PC-9 (cell line): ENCODE measurements around the gene BTLA. TPM values are rescaled to one million over a fixed set of nuclear protein-coding genes. Genes with fewer than 3 reads are reported as not detected.

Source experiments
- BruUV-seq: library from RNA; stranded (reverse); fragments of 400-500 nt; replicated peaks from 2 replicates; lab custom pipeline; 2021; lab: Mats Ljungman, UMichigan
- CTCF ChIA-PET: fragments of 300-600 bp; sonication (Branson Sonifier 250); formaldehyde crosslinking; loops from one replicate; lab custom pipeline; 2022; ENCODE audit warnings: antibody characterized with exemption; lab: Charles Lee
- POLR2A ChIA-PET: fragments of 300-600 bp; sonication (Branson Sonifier 250); formaldehyde crosslinking; loops from one replicate; lab custom pipeline; 2022; ENCODE audit warnings: antibody characterized with exemption; ENCODE audit not compliant: unreplicated experiment; lab: Charles Lee
- DNase-seq, 2 experiments: peaks; one replicate each; pipeline versions ENCODE4 v3.0.0 to v3.0.0-alpha.2; 2015 to 2022; ENCODE audit warnings: mixed read lengths in 1 of 2
- H2AFZ ChIP-seq: fragments of 200-600 bp; sonication (generic); 2 replicates; pipeline ENCODE4 v1.8.1; 2017; ENCODE audit warnings: antibody characterized with exemption
- H3F3A ChIP-seq: fragments of 200-600 bp; sonication (generic); 2 replicates; pipeline ENCODE4 v1.8.1; 2017; ENCODE audit warnings: antibody characterized with exemption, mild to moderate bottlenecking, low read depth; ENCODE audit not compliant: insufficient read depth
- H3K27ac ChIP-seq: fragments of 200-600 bp; sonication (generic); 2 replicates; pipeline ENCODE4 v1.6.1; 2016; ENCODE audit warnings: mixed run types
- H3K27me3 ChIP-seq: fragments of 200-600 bp; sonication (generic); 2 replicates; pipeline ENCODE4 v1.6.1; 2016; ENCODE audit warnings: low read depth, mixed run types; ENCODE audit not compliant: insufficient read depth
- H3K36me3 ChIP-seq: fragments of 200-600 bp; sonication (generic); 2 replicates; pipeline ENCODE4 v1.6.1; 2016; ENCODE audit warnings: low read depth, mixed run types
- H3K4me1 ChIP-seq: fragments of 200-600 bp; sonication (generic); replicated peaks from 2 replicates; pipeline ENCODE4 v1.6.1; 2016; ENCODE audit warnings: mixed run types; ENCODE audit not compliant: insufficient read depth
- H3K4me2 ChIP-seq: fragments of 200-600 bp; sonication (generic); 2 replicates; pipeline ENCODE4 v1.6.1; 2017; ENCODE audit warnings: mixed run types
- H3K4me3 ChIP-seq: fragments of 200-600 bp; sonication (generic); 2 replicates; pipeline ENCODE4 v1.6.1; 2016; ENCODE audit warnings: mixed run types
- H3K79me2 ChIP-seq: fragments of 200-600 bp; sonication (generic); 2 replicates; pipeline ENCODE4 v1.6.1; 2017; ENCODE audit warnings: low read depth, mixed run types
- H3K9me2 ChIP-seq: fragments of 200-600 bp; sonication (generic); 2 replicates; pipeline ENCODE4 v1.8.1; 2017; ENCODE audit warnings: mild to moderate bottlenecking; ENCODE audit not compliant: insufficient read depth
- H3K9me3 ChIP-seq: fragments of 200-600 bp; sonication (generic); 2 replicates; pipeline ENCODE4 v1.8.1; 2016; ENCODE audit warnings: low read depth; ENCODE audit not compliant: insufficient read depth
- H4K20me1 ChIP-seq: fragments of 200-600 bp; sonication (generic); 2 replicates; pipeline ENCODE4 v1.8.1; 2017; ENCODE audit not compliant: insufficient read depth
- CTCF ChIP-seq: fragments of 200-600 bp; sonication (generic); conservative IDR thresholded peaks from 2 replicates; pipeline ENCODE4 v1.6.1; 2017; ENCODE audit warnings: mixed run types, antibody characterized with exemption, mild to moderate bottlenecking, moderate library complexity
- EZH2 ChIP-seq: fragments of 200-600 bp; sonication (generic); IDR thresholded peaks from 2 replicates; pipeline ENCODE4 v1.8.0; 2017; ENCODE audit warnings: antibody characterized with exemption, low read depth
- intact Hi-C: fragments of 100-400 bp; cut with micrococcal nuclease; formaldehyde crosslinking; loops from one replicate; pipeline ENCODE4 v1.10.0; 2022; ENCODE audit not compliant: unreplicated experiment
- total RNA-seq: library from RNA; stranded (reverse); gene quantifications from 2 replicates; pipeline ENCODE4 v1.2.3, GENCODE V29; 2021

The BTLA gene
- total RNA-seq, 1 experiment from 2014 or later = not detected

- Histone ChIP-seq H2AFZ (no peak overlapping the region), H3K27ac (no peak overlapping the region), H3F3A (no peaks in the 10 kb centered on the region), H3K9me3 (no peaks in the 10 kb centered on the region), H3K4me2 (no peak overlapping the region), H3K79me2 (no peaks in the 10 kb centered on the region), H3K4me1 (no peaks in the 10 kb centered on the region), H4K20me1 (no peaks in the 10 kb centered on the region; the same call in 1 of the 2 replicates), H3K4me3 (no peak overlapping the region), H3K27me3 (no peaks in the 10 kb centered on the region), H3K9me2 (no peaks in the 10 kb centered on the region), H3K36me3 (no peaks in the 10 kb centered on the region)
- DNase-seq = no peak
- TF ChIP-seq CTCF = no peak
- TF ChIP-seq EZH2 = no peak
- intact Hi-C loops = no loop called here
- no TSS peak for BruUV-seq
- ChIA-PET POLR2A (no interaction called here), CTCF (no interaction called here)
Measured at GRCh38 chr3:112472691-112473090, 26.6 kb downstream of the BTLA start.

DNA sequence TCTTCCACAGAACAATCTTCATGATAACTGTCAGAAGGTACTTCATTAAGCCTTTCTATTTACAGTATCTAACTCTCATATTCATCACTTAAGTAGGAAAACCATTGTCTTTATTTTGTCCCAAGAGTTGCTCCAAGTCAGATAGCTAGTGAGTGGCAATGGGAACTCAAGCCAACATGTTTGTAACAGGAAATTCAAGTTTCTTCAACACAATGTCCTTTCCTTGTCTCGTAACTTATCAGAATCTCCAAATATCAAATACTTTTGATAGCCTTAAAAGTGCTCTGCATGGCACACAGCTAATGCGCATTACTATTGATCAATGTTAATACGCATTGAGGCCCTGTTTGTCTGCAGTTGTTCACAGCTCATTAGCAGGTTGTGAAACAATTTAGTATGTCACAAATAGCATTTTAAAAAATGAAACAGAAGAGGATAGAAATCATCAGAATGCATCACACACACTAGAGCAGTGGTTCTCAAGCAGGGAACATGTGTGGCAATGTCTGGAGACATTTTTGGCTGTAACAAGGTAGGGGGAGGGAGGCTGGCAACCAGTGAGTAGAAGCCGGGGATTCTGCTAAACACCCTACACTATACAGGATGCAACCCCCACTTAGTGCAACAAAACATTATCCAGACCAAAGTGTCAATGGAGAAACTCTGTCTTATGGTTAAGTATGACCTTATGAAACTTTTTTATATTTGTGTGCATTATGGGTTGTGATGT lies 27.5 kb downstream of the BTLA start:
- TF ChIP-seq EZH2 (no peak), CTCF (no peak)
- Histone ChIP-seq H3K4me2 (no peak overlapping the region), H3K27ac (no peak overlapping the region), H3F3A (no peaks in the 10 kb centered on the region), H3K27me3 (no peaks in the 10 kb centered on the region), H3K9me3 (no peaks in the 10 kb centered on the region), H3K9me2 (no peaks in the 10 kb centered on the region), H3K4me3 (no peak overlapping the region), H2AFZ (no peak overlapping the region), H3K36me3 (no peaks in the 10 kb centered on the region), H3K79me2 (no peaks in the 10 kb centered on the region), H3K4me1 (no peaks in the 10 kb centered on the region), H4K20me1 (no peaks in the 10 kb centered on the region; the same call in 1 of the 2 replicates)
- POLR2A ChIA-PET = no interaction called here
- no peak for DNase-seq
- CTCF ChIA-PET = no interaction called here
- no TSS peak for BruUV-seq
- intact Hi-C loops = no loop called here

DNA sequence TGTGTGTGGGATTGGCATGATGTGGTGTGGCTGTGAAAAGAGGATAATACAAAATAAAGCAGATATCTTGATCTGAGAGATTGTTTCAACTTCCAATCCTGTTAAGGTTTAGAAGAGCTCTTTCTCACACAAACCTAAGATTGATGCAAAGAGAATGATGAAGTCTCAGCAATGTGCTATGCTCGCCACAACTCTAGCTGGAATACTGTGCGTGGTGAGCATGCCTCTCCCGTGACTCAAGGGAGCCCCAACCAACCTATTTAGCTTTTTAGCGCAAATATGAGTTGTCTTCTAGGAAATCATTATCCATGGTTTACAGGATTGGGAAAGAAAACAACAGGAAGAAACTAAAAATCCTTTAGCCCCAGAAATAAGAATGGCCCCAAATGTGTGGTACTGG lies 28.5 kb downstream of the BTLA start:
- Histone ChIP-seq H3K27me3 (no peaks in the 10 kb centered on the region), H3F3A (no peaks in the 10 kb centered on the region), H3K4me2 (no peak overlapping the region), H3K4me1 (no peaks in the 10 kb centered on the region), H3K79me2 (no peaks in the 10 kb centered on the region), H3K4me3 (no peak overlapping the region), H4K20me1 (no peaks in the 10 kb centered on the region; the same call in 1 of the 2 replicates), H2AFZ (no peak overlapping the region), H3K27ac (no peak overlapping the region), H3K36me3 (no peaks in the 10 kb centered on the region), H3K9me3 (no peaks in the 10 kb centered on the region), H3K9me2 (no peaks in the 10 kb centered on the region)
- ChIA-PET CTCF (no interaction called here), POLR2A (no interaction called here)
- intact Hi-C loops = no loop called here
- BruUV-seq = no TSS peak
- TF ChIP-seq CTCF (no peak), EZH2 (no peak)
- no peak for DNase-seq
